GM19372 (cell line): ENCODE results near the gene PCSK5.
"Not testable (repeated sequence)": the region's sequence is repeated elsewhere in the genome, so short reads cannot be mapped to it uniquely, and the experiment has no call there.

Experiments used
- ATAC-seq: cut with Tn5 transposase; IDR thresholded peaks from one replicate; pipeline ENCODE4 v1.9.1; 2021; ENCODE audit warnings: mild to moderate bottlenecking, low read depth, moderate library complexity; ENCODE audit not compliant: unreplicated experiment

Gene PCSK5

DNA sequence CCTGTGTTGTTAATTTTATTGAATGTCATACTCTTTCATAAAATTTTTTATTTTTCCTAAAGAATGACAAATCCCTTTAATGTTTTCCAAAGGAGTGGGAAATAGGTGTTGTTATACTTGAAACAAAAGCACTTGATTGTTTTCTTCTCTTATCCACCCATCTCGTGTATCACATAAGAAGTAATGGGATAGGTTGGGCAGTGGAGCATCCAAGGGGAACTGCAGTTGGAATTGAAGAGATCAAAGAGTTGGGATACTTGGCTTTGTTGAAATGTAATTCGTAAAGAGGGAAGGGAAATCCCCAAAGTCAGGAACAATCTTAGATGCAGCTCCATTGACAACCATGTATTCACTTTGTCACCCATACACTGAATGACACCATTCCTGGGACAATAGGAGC is 148.0 kb downstream of the PCSK5 start:
- ATAC-seq, result no peak

DNA sequence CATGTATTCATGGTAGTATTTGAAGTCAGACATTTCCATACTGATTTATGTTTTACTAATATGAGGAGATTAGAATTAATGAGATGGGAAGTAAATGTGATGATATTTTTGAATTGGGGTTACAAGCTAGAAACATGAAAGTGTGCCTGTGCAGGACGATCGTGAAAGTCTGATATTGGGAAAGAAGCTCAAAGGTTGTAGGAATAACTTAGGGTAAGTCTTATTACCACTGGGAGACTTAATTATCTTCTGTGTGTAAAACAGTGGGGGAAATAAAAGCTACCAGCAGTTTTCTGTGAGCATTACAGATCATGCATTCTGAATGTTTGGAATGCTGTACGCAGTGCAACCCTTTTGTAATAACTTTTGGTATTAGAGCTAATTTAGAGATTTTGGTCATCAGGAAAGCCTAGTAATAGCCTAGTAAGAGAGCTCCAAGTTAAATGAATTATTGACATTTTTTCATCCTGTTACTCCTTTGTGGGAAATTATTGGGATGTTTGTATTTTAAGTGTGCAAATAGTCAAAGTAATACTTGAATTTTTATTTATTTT is 153.9 kb downstream of the PCSK5 start:
- no peak for ATAC-seq

DNA sequence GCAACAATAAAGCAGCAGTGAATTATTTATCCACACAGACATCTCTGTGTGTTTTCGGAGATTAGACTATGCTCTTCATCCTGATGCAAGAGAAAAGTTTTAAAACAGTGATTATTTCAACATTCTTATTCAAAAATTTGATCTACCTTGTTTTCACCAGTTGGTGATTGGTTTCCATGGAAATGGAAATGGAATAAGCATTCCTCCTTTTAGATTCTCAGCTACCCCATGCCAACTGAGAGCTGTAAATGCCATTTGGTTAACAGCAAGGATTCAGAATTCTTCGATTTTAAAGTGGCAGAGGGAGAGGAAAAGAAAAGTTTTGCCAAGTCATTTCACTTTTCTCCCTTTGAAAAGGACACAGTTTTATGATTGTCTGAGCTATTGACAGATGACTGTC is 154.7 kb downstream of the PCSK5 start:
- ATAC-seq, result no peak

DNA sequence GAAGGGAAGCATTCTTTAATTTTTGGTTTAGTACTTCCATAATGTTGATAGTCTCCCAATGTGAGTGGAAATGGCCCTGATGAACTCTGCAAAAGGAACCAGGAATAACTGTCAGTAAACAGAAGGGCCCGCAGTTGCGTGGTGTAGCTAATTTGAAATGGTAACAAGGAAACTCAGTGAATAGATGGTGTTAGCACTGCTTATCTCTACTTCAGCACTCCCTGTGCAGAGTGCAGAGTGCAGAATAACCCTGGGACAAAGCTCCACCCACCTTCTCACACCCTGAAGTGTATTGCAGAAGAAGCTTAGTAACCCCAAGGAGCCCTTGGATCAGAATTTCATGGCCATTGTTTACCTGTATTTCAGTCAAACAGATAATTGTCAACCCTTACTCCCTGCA is 158.9 kb downstream of the PCSK5 start:
- ATAC-seq, result no peak

DNA sequence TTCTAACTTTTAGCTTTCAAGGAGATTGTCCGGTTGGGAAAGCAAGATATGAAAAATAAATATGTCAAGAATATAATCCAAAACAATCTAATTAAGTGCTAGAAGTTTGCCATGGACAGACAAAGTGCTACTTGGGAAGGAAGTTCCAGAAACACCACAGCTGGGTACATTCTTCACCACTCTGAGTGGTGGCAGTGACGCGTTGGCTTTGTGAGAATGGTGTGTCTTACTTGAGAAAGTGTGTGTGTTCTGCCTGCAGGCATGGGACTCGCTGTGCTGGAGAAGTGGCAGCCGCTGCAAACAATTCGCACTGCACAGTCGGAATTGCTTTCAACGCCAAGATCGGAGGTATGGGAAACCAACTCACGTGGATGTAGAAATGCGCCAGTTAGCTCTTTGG is 177.2 kb downstream of the PCSK5 start:
- no peak for ATAC-seq

DNA sequence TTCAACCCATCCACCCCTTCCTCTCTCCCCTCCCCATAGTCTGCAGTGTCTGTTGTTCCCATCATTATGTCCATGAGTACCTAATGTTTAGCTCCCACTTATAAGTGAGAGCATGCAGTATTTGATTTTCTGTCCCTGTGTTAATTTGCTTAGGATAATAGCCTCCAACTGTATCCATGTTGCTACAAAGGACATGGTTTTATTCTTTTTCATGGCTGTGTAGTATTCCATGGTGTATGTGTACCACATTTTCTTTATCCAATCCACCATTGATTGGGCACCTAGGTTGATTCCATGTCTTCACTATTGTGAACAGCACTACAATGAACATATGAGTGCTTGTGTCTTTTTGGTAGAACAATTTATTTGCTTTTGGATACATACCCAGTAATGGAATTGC is 187.1 kb downstream of the PCSK5 start:
- ATAC-seq, result no peak

DNA sequence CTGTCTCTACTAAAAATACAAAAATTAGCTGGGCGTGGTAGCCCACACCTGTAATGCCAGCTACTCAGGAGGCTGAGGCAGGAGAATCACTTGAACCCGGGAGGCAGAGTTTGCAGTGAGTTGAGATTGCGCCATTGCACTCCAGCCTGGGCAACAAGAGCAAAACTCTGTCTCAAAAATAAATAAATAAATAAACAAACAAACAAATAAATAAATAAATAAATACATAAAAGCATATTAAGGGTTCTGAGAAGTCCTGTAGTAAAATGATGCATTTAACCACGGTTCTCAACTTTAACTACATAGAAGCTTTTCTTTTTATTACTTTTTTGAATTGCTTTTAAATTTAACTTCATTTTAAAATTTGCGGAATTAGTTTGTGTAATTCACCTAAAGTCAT is 190.8 kb downstream of the PCSK5 start:
- not testable (repeated sequence) for ATAC-seq

DNA sequence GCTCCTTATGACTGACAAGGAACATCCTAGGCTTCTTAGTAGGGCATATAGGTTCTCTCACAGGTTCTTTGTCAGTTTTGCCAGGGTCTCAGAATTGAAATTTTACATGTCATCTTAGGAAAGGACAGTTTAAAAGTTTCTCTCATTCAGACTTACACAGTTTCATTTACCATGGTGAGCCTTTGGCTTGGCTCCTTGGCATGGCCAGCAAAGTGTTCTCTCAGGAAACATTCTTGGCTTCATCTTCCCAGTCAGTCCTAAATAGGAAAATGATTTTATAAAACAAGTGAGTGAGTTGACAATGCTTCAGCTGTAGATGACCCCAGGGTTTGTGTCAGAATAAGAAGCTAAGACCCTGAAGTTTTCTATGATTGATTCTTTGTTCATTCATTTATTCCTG is 191.6 kb downstream of the PCSK5 start:
- no peak for ATAC-seq

DNA sequence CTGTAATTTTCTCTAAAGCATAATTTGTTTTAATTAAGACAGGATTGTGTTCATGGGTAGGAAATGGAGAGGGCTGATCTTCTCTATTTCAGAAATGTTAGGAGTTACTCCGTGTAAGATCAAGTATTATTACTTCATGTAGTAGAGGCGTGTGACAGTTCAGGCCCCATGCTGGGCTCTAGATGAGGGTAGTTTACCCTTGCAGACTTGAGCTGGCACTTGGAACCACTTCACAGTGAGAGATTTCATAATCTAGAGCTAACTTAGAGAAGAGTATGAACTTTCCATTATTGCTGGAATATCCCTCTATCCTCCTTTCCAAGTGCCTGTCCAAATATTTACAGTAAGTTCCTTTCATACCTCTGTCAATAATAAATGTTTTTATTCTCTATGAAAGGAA is 195.1 kb downstream of the PCSK5 start:
- no peak for ATAC-seq

DNA sequence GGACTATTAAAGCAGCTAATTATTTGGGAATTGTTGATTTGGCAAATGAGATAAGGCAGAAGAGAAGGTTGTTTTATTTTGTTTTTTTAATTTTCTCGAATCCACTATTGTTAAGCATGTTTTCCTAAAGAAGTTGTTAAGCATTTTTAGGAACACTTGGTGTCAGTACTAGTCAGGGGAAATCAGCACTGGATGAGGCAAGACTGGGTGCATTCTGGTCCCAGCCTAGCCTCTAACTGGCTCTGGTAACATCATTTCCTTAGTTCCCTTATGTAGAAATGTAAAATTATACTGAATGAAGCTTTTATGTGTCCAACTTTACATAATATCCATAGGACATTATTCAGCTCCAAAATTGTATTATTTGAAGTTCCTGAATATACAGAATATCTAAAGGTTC is 196.1 kb downstream of the PCSK5 start:
- ATAC-seq, result no peak

DNA sequence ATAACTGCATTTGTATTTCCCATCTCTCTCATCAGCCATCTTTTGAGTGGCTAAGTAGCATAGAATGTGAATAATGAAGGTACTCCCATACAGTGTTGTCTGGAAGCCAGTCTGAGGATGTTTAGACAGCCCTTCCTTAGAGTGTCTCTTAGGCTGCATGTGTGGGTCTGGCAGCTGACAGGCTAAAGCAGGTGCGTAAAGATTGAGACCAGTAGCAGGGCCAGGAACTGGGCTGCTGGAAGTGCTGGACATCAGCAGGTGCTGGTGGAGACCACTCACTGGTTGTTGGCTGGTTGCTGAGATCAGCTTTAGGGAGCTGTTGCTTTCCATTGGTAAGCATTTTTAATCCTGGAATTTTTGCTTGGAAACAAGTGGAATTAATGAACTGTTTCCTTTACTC is 197.5 kb downstream of the PCSK5 start:
- ATAC-seq, result no peak

DNA sequence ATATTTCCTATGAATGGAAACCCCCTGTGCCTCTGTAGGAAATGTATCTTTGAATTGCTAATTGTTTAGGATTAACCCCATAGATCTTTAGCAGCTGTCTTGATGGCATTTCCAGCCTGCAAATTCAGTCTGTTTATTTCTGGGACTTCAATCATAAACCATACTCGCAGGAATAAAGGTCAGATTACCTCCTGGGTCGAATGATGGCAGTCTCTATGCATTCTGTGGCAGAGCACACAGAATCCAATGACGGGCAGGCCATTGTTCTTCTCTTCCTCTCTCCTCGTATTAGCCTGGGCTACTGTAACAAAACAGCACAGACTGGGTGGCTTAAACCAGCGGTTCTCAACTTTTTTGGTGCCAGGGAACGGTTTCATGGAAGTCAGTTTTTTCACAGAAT is 199.9 kb downstream of the PCSK5 start:
- ATAC-seq, result no peak

DNA sequence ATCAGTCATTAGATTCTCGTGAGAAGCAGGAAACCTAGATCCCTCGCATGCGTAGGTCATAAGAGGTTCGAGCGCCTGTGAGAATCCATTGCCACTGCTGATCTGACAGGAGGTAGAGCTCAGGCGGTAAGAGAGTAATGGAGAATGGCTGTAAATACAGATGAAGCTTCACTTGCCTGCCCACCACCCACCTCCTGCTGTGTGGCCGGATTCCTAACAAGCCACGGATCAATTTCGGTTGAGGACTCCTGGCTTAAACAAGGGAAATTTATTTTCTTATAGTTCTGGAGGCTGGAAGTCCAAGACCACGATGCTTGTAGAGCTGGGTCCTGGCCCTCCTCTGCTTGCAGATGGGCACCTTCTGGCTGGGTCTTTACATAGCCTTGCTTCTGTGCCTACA is 200.4 kb downstream of the PCSK5 start:
- no peak for ATAC-seq

DNA sequence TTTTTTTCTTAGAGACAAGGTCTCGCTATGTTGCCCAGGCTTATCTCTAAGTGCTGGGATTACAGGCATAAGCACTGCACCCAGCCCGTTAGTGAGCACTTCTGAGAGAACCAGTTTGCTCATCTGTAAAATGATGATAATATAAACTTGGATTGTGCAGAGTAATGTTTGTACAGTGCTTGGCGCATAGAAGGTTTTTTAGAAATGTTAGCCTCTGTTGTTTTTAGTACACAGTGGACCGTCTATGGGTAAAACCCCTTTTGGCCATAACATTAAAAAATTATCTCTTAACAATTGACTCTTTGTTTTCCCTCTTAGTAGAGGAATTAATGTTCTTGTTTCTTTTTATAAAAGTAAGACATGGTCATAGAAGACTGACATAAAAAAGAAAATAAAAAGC is 202.1 kb downstream of the PCSK5 start:
- ATAC-seq, result no peak

DNA sequence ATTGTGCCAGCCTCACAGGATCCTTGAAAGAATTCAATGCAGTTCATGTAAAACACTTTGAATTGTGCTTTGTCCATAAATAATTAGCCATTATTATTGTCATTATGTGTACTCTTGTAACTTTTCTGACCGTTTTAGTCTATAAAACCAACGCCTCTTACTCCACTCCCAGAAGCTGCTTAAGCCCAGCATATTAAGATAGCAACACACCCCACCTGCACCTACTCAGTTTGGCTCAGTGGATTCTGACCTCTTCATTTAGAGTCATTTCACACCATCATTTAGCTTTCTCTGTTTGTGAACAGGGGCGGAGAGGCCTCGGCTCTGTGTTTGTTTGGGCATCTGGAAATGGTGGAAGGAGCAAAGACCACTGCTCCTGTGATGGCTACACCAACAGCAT is 205.1 kb downstream of the PCSK5 start:
- ATAC-seq, result no peak

DNA sequence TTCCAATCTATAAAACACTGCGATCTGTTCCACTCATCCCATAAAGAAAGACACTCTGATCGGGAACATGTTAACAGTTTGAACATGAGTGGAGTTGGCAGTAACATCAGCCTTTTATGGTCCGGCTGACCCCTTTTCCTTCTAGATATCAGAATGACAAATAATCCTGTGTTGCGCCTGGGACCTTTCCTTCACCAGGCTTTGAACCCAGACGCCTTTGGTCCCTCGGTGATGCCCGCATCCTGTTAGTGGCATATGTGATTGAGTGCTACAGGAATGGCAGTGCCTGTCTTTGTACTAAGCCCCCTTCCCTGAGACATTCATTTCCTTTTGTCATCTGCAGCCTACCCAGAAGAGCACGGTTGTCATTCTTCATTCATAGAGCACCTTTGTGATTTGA is 209.0 kb downstream of the PCSK5 start:
- no peak for ATAC-seq

DNA sequence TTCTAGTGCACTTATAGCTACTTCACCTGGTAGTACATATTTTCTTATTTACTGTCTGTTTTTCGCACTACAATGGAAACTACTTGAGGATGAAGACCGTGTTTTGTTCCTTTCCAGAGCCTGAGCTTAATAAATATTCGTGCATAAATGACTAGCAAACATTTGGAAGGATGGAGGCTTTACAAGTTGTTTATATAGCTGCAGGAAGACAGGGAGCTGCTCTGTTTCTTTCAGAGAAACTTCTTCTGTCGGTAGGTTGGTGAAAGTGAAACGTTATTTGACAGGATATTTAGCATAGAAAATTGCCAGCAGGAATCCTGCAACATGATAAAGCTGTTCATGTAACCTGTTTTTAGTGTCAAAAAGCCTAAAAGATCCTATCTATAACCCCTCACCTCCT is 210.6 kb downstream of the PCSK5 start:
- ATAC-seq, result no peak

DNA sequence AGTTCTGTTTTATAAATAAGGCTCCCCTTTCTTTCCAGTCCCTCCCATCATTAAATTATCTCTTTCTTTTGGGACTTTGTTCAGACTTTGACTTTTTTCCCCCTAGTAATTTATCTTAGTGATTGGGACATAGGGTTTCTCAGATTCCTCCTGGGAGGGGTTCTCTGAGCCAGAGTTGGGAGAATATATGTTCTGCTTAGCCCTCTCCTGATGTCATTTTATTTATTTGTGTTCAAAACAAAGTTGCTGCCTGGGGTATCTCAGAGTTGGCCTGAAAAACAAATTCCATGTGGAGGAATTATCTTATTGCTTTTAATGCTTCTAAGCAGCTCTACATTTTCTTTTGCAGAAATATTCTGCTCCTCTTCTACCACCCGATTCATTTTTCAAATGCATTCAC is 211.0 kb downstream of the PCSK5 start:
- ATAC-seq, result no peak

DNA sequence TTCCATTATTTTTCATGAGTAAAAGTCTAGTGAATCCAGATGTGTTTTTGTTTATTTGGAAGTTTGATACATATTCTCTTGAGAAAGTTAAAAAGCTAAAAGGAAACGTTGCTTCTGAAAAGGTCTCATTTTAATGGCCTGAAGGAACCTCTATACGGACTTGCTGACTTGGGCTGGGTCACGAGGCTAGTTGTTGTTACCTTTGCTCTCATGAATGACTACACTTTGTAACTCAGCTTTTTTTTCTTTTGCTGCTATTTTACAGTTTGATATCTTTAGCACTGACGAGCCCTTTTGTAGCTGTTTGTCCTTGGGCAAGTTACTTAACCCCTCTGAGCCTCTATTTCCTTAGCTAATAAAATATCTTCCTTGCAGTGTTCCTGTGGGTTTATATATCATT is 211.5 kb downstream of the PCSK5 start:
- ATAC-seq, result no peak

DNA sequence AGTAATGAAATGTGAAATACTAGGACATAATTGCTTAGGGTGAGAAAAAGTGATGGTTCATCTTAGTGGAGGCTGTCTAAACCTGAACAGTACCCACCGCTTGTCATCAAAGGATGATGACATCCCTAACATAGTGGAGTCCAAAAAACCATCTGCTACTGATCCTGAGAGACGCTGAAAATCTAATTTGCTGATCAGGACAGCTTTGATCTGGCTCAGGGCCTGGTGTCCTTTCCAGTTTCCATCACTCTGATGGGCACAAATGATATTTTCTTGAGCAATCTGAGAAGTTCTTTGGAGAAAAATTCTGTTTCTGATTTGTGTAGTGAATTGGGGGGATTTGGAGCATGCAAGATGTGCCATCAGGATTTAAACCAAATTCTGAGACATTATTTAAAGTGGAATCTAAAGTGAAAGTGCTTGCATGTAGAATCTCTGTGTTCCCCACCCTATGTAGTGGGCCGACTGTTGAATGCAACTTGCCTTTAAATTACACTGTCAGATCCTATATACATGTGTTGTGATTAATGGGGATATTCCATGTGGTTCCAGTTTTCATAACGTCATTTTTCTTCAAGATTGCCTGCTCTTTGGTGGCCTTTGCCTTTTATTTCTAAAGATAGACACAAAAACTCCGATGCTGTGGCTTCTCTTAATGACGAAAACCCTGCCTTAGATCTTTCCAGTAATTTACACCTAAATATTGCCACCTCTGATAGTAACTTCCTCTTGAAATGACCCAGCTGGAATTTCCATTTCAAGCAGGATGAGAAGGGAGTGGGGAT is 213.2 kb downstream of the PCSK5 start:
- no peak for ATAC-seq

DNA sequence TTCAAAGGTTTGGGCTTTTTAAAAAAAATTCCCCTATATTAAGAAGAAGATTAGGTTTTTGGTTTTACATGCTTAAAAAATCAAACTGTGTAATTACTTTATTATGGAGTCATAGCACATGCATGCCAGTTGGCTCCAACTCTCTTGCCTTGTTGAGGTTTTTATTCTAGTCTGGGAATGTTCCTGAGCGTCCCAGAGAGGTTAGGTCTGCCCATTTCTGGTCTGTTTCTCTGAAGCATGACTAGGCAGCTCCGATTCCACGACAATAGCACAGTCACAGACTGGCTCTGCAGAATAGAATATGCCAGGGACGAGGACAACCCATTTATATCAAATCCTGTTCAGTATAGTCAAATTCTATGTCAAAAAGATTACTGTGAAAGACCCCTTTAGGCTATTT is 217.0 kb downstream of the PCSK5 start:
- no peak for ATAC-seq

DNA sequence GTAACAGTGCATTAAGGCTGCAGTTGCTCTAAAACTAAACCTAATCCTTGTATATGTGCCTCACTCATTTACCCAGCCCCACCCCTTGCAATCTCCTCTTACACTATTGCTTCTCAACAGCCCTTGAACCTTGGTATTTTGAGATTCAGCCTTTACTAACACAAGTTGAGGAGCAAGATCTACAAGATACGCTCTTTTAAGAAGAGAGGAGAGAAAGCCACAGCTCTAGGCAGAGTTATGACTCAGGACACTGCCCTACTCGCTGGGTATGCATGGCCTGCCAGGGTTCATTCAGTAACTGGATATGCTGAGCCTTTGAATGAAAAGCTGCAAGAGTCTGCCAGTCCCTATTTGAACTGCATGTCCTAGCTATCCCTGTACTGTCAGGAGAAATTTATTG is 219.5 kb downstream of the PCSK5 start:
- no peak for ATAC-seq

DNA sequence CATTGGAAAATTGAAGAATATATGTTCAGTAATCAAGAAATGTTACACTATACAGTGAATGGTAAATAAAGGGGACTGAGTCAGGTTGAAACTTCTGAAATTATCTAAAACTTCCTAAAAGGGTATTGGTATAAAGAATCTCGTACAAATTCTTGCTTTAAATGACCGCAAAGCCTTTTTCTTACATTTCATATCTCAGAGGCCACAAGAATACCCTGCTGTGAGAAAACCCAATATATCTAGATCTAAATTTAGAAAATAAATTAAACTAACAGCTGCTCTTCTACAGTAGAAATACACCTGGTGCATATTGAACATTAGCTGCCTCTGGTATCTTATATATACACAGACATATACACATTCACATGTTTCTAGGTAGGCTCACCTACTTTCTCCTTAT is 221.7 kb downstream of the PCSK5 start:
- ATAC-seq, result no peak
